Liver (tissue), 3 donors: ENCODE data around the gene RPL29.

Experiments used
- EGR1 ChIP-seq, 2 donors: IDR thresholded peaks; 2 replicates each; pipeline ENCODE4 v1.6.1; 2016 to 2018; ENCODE audit warnings: antibody characterized with exemption in 2 of 2, low read depth in 2 of 2
- RAD21 ChIP-seq, 2 donors: IDR thresholded peaks; 2 replicates each; pipeline ENCODE4 v1.6.1; 2016; ENCODE audit warnings: antibody characterized with exemption in 2 of 2, mild to moderate bottlenecking in 2 of 2
- TAF1 ChIP-seq: conservative IDR thresholded peaks from 2 replicates; pipeline ENCODE4 v1.6.1; 2016; ENCODE audit warnings: antibody characterized with exemption, mild to moderate bottlenecking
- YY1 ChIP-seq: IDR thresholded peaks from 2 replicates; pipeline ENCODE4 v1.6.1; 2016; ENCODE audit warnings: antibody characterized with exemption, mild to moderate bottlenecking
- TF ChIP-seq, protein P1 (sequence below): fragments of 150-350 bp; IDR thresholded peaks from 2 replicates; pipeline ENCODE4 v1.5.1; 2017; ENCODE audit warnings: improper control_type of control experiment, low read depth, low read length; ENCODE audit not compliant: missing input control
- TF ChIP-seq, protein P2 (sequence below): IDR thresholded peaks from 2 replicates; pipeline ENCODE4 v1.6.1; 2016; ENCODE audit warnings: antibody characterized with exemption
- TF ChIP-seq, protein P3 (sequence below): IDR thresholded peaks from 2 replicates; pipeline ENCODE4 v1.6.1; 2016; ENCODE audit warnings: antibody characterized with exemption
- donor health status: healthy.
- donor health status: healthy.

DNA sequence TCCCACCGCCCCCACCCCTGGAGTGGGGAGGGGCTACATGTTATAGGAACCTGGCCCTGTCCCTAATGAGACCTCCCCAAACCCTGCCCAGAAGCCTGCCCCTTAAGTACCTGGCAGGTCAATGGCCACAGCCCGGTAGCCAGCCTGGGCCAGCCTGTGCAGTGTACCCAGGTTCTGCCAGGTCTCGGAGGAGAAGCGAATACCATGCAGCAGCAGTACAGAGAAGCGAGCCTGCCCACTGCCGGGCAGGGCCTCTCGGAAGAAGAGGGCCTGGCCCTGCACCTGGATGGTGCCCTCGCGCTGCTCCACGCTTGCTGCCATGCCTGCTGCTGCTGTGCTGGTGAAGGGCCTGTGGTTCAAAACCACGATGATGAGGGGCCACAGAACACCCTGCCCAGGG lies 24.3 kb downstream of the RPL29 start:
- no peak for TF ChIP-seq RAD21 (IDR thresholded peaks at IDR 0.05)
- TF ChIP-seq, protein P1, sequence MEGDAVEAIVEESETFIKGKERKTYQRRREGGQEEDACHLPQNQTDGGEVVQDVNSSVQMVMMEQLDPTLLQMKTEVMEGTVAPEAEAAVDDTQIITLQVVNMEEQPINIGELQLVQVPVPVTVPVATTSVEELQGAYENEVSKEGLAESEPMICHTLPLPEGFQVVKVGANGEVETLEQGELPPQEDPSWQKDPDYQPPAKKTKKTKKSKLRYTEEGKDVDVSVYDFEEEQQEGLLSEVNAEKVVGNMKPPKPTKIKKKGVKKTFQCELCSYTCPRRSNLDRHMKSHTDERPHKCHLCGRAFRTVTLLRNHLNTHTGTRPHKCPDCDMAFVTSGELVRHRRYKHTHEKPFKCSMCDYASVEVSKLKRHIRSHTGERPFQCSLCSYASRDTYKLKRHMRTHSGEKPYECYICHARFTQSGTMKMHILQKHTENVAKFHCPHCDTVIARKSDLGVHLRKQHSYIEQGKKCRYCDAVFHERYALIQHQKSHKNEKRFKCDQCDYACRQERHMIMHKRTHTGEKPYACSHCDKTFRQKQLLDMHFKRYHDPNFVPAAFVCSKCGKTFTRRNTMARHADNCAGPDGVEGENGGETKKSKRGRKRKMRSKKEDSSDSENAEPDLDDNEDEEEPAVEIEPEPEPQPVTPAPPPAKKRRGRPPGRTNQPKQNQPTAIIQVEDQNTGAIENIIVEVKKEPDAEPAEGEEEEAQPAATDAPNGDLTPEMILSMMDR, result no peak
- TF ChIP-seq, protein P2, sequence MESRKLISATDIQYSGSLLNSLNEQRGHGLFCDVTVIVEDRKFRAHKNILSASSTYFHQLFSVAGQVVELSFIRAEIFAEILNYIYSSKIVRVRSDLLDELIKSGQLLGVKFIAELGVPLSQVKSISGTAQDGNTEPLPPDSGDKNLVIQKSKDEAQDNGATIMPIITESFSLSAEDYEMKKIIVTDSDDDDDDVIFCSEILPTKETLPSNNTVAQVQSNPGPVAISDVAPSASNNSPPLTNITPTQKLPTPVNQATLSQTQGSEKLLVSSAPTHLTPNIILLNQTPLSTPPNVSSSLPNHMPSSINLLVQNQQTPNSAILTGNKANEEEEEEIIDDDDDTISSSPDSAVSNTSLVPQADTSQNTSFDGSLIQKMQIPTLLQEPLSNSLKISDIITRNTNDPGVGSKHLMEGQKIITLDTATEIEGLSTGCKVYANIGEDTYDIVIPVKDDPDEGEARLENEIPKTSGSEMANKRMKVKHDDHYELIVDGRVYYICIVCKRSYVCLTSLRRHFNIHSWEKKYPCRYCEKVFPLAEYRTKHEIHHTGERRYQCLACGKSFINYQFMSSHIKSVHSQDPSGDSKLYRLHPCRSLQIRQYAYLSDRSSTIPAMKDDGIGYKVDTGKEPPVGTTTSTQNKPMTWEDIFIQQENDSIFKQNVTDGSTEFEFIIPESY, result no peak
- no peak for TF ChIP-seq EGR1 (IDR thresholded peaks at IDR 0.05; ENCODE audit: low read depth in 2 of 2)
- no peak for TF ChIP-seq YY1
- TF ChIP-seq TAF1, result no peak
- TF ChIP-seq, protein P3, sequence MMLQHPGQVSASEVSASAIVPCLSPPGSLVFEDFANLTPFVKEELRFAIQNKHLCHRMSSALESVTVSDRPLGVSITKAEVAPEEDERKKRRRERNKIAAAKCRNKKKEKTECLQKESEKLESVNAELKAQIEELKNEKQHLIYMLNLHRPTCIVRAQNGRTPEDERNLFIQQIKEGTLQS, result no peak
